Mesenchymal stem cell (in vitro differentiated cells and primary cell): ENCODE measurements around the gene TMEM132A.

Experiments
- DNase-seq: peaks from one replicate; pipeline ENCODE4 v3.0.0-alpha.2; 2013
- H2AFZ ChIP-seq: one replicate; pipeline ENCODE4 v1.6.1; 2013; ENCODE audit warnings: low read depth, mild to moderate bottlenecking, control low read depth, inconsistent platforms, low read length, moderate library complexity
- H2AK5ac ChIP-seq: 2 replicates; pipeline ENCODE4 v1.6.1; 2013; ENCODE audit warnings: low read length, moderate library complexity, mild to moderate bottlenecking, inconsistent platforms; ENCODE audit not compliant: severe bottlenecking
- H2BK120ac ChIP-seq: one replicate; pipeline ENCODE4 v1.6.1; 2013; ENCODE audit warnings: low read depth, mild to moderate bottlenecking, inconsistent platforms, low read length, moderate library complexity
- H2BK12ac ChIP-seq, 2 experiments: one replicate each; pipeline ENCODE4 v1.6.1; 2013; ENCODE audit warnings: inconsistent platforms in 2 of 2, low read length in 2 of 2, mild to moderate bottlenecking in 2 of 2, moderate library complexity in 2 of 2, control low read depth in 1 of 2
- H2BK15ac ChIP-seq: one replicate; pipeline ENCODE4 v1.6.1; 2013; ENCODE audit warnings: mild to moderate bottlenecking, low read depth, inconsistent platforms; ENCODE audit not compliant: poor library complexity, severe bottlenecking
- H2BK5ac ChIP-seq: 2 replicates; pipeline ENCODE4 v1.6.1; 2013; ENCODE audit warnings: low read depth, mild to moderate bottlenecking, low read length, control low read depth, inconsistent platforms; ENCODE audit not compliant: poor library complexity, severe bottlenecking
- H3K14ac ChIP-seq, 2 experiments: one replicate each; pipeline ENCODE4 v1.6.1; 2013; ENCODE audit warnings: inconsistent platforms in 2 of 2, low read length in 2 of 2, control low read depth in 1 of 2, mild to moderate bottlenecking in 1 of 2, moderate library complexity in 1 of 2
- H3K18ac ChIP-seq, 2 experiments: one replicate each; pipeline ENCODE4 v1.6.1; 2013; ENCODE audit warnings: inconsistent platforms in 2 of 2, low read length in 2 of 2, control low read depth in 1 of 2, low read depth in 1 of 2, mild to moderate bottlenecking in 1 of 2
- H3K23ac ChIP-seq, 2 experiments: one replicate each; pipeline ENCODE4 v1.6.1; 2013; ENCODE audit warnings: inconsistent platforms in 2 of 2, low read length in 2 of 2, mild to moderate bottlenecking in 2 of 2, moderate library complexity in 2 of 2, control low read depth in 1 of 2
- H3K27ac ChIP-seq: 2 replicates; pipeline ENCODE4 v1.5.1; 2013; ENCODE audit warnings: mild to moderate bottlenecking, moderate library complexity, low read length, control low read depth, inconsistent platforms; ENCODE audit not compliant: poor library complexity, severe bottlenecking
- H3K27me3 ChIP-seq, 2 experiments: 2 replicates each; pipeline versions ENCODE4 v1.6.1 to v1.7.0; 2013; ENCODE audit warnings: low read length in 2 of 2, mild to moderate bottlenecking in 2 of 2, moderate library complexity in 2 of 2, control low read depth in 1 of 2, inconsistent platforms in 1 of 2; ENCODE audit not compliant: control insufficient read depth in 1 of 2, insufficient read depth in 1 of 2
- H3K36me3 ChIP-seq, 2 experiments: 2 replicates each; pipeline versions ENCODE4 v1.6.1 to v1.7.0; 2013; ENCODE audit warnings: low read length in 2 of 2, control low read depth in 1 of 2, inconsistent platforms in 1 of 2, low read depth in 1 of 2, mild to moderate bottlenecking in 1 of 2; ENCODE audit not compliant: insufficient read depth in 2 of 2, control insufficient read depth in 1 of 2
- H3K4ac ChIP-seq, 2 experiments: one replicate each; pipeline ENCODE4 v1.6.1; 2013; ENCODE audit warnings: inconsistent platforms in 2 of 2, low read length in 2 of 2, mild to moderate bottlenecking in 2 of 2, moderate library complexity in 2 of 2, control low read depth in 1 of 2, low read depth in 1 of 2
- H3K4me1 ChIP-seq: 2 replicates; pipeline ENCODE4 v1.6.1; 2013; ENCODE audit warnings: low read depth, low read length, control low read depth; ENCODE audit not compliant: control insufficient read depth, insufficient read depth
- H3K4me2 ChIP-seq: 2 replicates; pipeline ENCODE4 v1.6.1; 2013; ENCODE audit warnings: low read length, mild to moderate bottlenecking, inconsistent platforms; ENCODE audit not compliant: poor library complexity, severe bottlenecking
- H3K4me3 ChIP-seq, 2 experiments: 2 replicates each; pipeline versions ENCODE4 v1.5.1 to v1.7.0; 2013; ENCODE audit warnings: low read length in 2 of 2, mild to moderate bottlenecking in 2 of 2, control low read depth in 1 of 2, low read depth in 1 of 2; ENCODE audit not compliant: insufficient read depth in 1 of 2
- H3K79me1 ChIP-seq: replicated peaks from 2 replicates; pipeline ENCODE4 v1.6.1; 2013; ENCODE audit warnings: mild to moderate bottlenecking, control low read depth, low read length, inconsistent platforms; ENCODE audit not compliant: poor library complexity, severe bottlenecking
- H3K9ac ChIP-seq: 2 replicates; pipeline ENCODE4 v1.7.0; 2013; ENCODE audit warnings: mild to moderate bottlenecking, low read length, moderate library complexity
- H3K9me3 ChIP-seq: 2 replicates; pipeline ENCODE4 v1.7.0; 2013; ENCODE audit warnings: mild to moderate bottlenecking, low read length; ENCODE audit not compliant: control insufficient read depth
- H4K8ac ChIP-seq: one replicate; pipeline ENCODE4 v1.6.1; 2013; ENCODE audit warnings: inconsistent platforms, mild to moderate bottlenecking, low read length, moderate library complexity
- H4K91ac ChIP-seq: one replicate; pipeline ENCODE4 v1.6.1; 2013; ENCODE audit warnings: mild to moderate bottlenecking, low read length, inconsistent platforms
- WGBS: methylation state at CpG from one replicate; pipeline ENCODE4 v1.1.7; 2013; ENCODE audit warnings: mixed read lengths; 5-methylcytosine and 5-hydroxymethylcytosine counted together

Gene TMEM132A

DNA sequence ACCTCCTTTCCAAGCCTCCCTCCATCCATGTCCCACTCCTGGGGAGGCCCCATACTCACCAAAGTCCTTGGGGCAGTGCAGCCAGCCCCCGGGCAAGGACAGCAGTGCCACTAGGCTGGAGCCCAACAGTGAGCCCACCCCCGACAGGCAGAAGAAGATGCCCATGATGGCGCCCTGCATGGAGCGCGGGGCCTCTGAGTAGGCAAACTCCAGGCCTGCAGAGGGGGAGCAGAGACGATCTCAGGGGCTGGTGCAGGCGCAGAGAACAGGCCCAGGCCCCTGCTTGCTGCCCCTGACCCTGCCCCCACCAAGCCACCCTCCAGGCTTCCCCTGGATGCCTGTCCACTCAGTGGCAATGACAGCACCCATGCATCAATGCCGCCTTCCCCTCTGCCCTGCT is 13.6 kb downstream of the TMEM132A start:
- WGBS = 94% methylated on average over 8 of the region's 8 CpGs
- H3K9me3 ChIP-seq = no peaks in the 10 kb centered on the region

DNA sequence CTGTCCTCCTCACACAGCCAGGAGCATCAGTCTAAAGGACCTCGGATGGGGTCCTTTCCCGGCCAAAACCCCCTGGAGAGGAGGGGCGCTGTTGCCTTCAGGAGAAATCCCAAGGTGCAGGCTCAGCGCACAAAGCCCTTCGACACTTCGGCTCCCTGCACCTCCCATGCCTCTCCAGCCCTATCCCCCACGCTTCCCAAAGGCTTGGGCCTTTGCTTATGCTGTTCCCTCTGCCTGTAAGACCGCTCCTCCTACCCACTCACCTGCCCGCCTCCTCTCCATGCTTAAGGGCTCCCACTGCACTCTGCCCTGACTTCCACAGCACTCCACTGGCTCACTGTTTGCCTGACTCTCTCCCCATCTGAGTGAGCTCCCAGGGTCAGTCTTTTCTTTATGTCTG is 14.2 kb downstream of the TMEM132A start:
- Histone ChIP-seq H2BK15ac (no peak overlapping the region), H2AK5ac (no peak overlapping the region)
- WGBS = 73% methylated on average over 9 of the region's 9 CpGs

More for the DNA sequence above, 13.6 kb downstream of the TMEM132A start:
- no peak overlapping the region for H3K14ac ChIP-seq
- H2BK120ac ChIP-seq = no peak overlapping the region
- no peak overlapping the region for H2AK5ac ChIP-seq
- no peaks in the 10 kb centered on the region for H3K79me1 ChIP-seq
- H3K4me2 ChIP-seq = no peak overlapping the region
- H3K4me1 ChIP-seq = peaks cover 6% of the 10 kb centered on the region
- peaks cover 33 to 78% of the 10 kb centered on the region in 2 experiments for H3K36me3 ChIP-seq
- no peak overlapping the region for H3K23ac ChIP-seq
- no peaks in the 10 kb centered on the region for H3K27me3 ChIP-seq
- no peak overlapping the region for H2BK15ac ChIP-seq
- H4K8ac ChIP-seq = no peak overlapping the region
- H3K4ac ChIP-seq = no peak overlapping the region
- no peak overlapping the region for H4K91ac ChIP-seq
- H3K9ac ChIP-seq = no peak overlapping the region
- no peak overlapping the region for H2BK5ac ChIP-seq
- H3K27ac ChIP-seq = no peak overlapping the region
- H3K4me3 ChIP-seq = no peak overlapping the region
- DNase-seq = no peak
- H3K18ac ChIP-seq = no peak overlapping the region
- H2AFZ ChIP-seq = no peak overlapping the region
- no peak overlapping the region for H2BK12ac ChIP-seq

DNA sequence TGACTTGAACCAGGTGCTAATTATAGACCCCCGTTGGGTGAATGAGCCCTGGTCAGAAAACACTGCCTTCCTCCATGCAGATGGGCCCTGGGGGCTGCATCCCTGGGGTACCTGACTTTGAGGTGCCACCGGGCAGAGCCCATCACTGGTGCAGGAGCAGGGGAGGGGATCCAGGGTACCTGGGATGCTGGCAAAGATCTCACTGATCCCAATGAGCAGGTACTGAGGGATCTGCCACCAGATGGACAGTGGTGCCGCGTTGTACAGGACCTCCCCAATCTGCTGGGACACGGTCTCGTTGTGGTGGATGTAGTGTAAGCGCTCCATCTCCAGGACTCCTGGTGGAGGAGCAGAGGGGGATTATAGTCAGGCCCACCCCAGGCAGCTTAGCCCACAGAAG is 15.0 kb downstream of the TMEM132A start:
- Histone ChIP-seq H2AFZ (no peak overlapping the region), H3K9ac (no peak overlapping the region), H3K18ac (no peak overlapping the region), H3K79me1 (no peaks in the 10 kb centered on the region), H2BK15ac (no peak overlapping the region), H2BK120ac (no peak overlapping the region), H3K9me3 (no peaks in the 10 kb centered on the region), H3K4ac (no peak overlapping the region), H4K8ac (no peak overlapping the region), H2BK5ac (no peak overlapping the region), H2AK5ac (no peak overlapping the region), H3K27ac (no peak overlapping the region), H3K36me3 (peaks cover 40 to 68% of the 10 kb centered on the region in 2 experiments), H2BK12ac (no peak overlapping the region), H4K91ac (no peak overlapping the region), H3K4me1 (peaks cover 2% of the 10 kb centered on the region), H3K4me2 (no peak overlapping the region), H3K4me3 (no peak overlapping the region), H3K27me3 (no peaks in the 10 kb centered on the region), H3K23ac (peak overlapping the region in 1 of 2 experiments; percentile 63), H3K14ac (no peak overlapping the region)
- WGBS = 92% methylated on average over 7 of the region's 7 CpGs
- DNase-seq = no peak

More for the DNA sequence above, 14.2 kb downstream of the TMEM132A start:
- Histone ChIP-seq H2BK120ac (no peak overlapping the region), H3K4ac (no peak overlapping the region), H3K27me3 (no peaks in the 10 kb centered on the region), H3K9me3 (no peaks in the 10 kb centered on the region), H3K4me2 (no peak overlapping the region), H2BK12ac (no peak overlapping the region), H3K23ac (no peak overlapping the region), H3K27ac (no peak overlapping the region), H4K91ac (no peak overlapping the region), H2AFZ (no peak overlapping the region), H3K9ac (no peak overlapping the region), H3K79me1 (no peaks in the 10 kb centered on the region), H3K4me1 (peaks cover 2% of the 10 kb centered on the region), H4K8ac (no peak overlapping the region), H3K36me3 (peaks cover 38 to 76% of the 10 kb centered on the region in 2 experiments), H3K4me3 (no peak overlapping the region), H2BK5ac (no peak overlapping the region), H3K18ac (no peak overlapping the region), H3K14ac (no peak overlapping the region)
- no peak for DNase-seq

DNA sequence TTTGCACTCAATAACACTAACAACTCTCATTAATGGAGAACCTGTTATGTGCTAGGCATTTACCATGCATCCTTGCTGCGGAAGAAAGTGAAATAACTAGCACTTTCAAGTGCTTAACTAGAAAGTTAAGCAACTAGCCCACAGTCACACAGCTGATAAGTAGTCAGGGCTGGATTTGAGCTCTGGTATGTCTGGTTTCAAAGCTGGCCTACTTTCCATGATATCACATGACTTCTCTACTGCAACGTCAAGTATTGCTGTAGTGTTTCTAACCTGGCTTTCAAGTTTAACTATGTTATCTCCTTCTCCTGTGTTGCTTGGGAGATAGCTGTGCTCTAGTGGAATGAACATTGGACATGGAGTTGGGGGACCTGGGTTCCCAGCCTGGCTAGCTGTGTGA is 15.6 kb downstream of the TMEM132A start:
- H3K4me1 ChIP-seq = peaks cover 2% of the 10 kb centered on the region
- no peak overlapping the region for H3K4me2 ChIP-seq
- no peak overlapping the region for H3K4me3 ChIP-seq
- no peak overlapping the region for H3K4ac ChIP-seq
- peak; percentile 39 for DNase-seq
- no peak overlapping the region for H3K27ac ChIP-seq
- no peak overlapping the region for H2AK5ac ChIP-seq
- no peak overlapping the region for H3K23ac ChIP-seq
- no peak overlapping the region for H3K9ac ChIP-seq
- H2BK5ac ChIP-seq = no peak overlapping the region
- H4K8ac ChIP-seq = no peak overlapping the region
- no peak overlapping the region for H3K18ac ChIP-seq
- no peak overlapping the region for H2AFZ ChIP-seq
- no peak overlapping the region for H2BK12ac ChIP-seq
- H2BK15ac ChIP-seq = no peak overlapping the region
- H2BK120ac ChIP-seq = no peak overlapping the region
- no peak overlapping the region for H4K91ac ChIP-seq
- WGBS = 80% methylated on average over 2 of the region's 2 CpGs
- no peaks in the 10 kb centered on the region for H3K27me3 ChIP-seq
- H3K14ac ChIP-seq = no peak overlapping the region
- peaks cover 43 to 65% of the 10 kb centered on the region in 2 experiments for H3K36me3 ChIP-seq
- no peaks in the 10 kb centered on the region for H3K9me3 ChIP-seq
- no peaks in the 10 kb centered on the region for H3K79me1 ChIP-seq
